Measurements from ENCODE around the gene CACNA1B.
"Not testable (repeated sequence)": the region's sequence is repeated elsewhere in the genome, so short reads cannot be mapped to it uniquely, and the experiment has no call there.

The CACNA1B gene

GRCh38 chr9:138155788-138156187 is 278.2 kb downstream of the CACNA1B start:
- not testable (repeated sequence) for H3K9ac ChIP-seq (ENCODE audit: low read length); H3K27ac ChIP-seq (ENCODE audit: low read depth, low read length); H3K4me1 ChIP-seq (ENCODE audit: insufficient read depth, low read length); H3K4me3 ChIP-seq (ENCODE audit: low read depth in 1 of 2, low read length in 2 of 2); H3K27me3 ChIP-seq (ENCODE audit: control insufficient read depth in 1 of 2, insufficient read depth in 2 of 2, low read length in 2 of 2); H3K36me3 ChIP-seq (ENCODE audit: insufficient read depth, low read length); H3K9me3 ChIP-seq (ENCODE audit: low read length)

GRCh38 chr9:138166793-138167192 is 289.2 kb downstream of the CACNA1B start:
- not testable (repeated sequence) for H3K36me3 ChIP-seq (ENCODE audit: insufficient read depth, low read length)

More at GRCh38 chr9:138166793-138167192, 289.2 kb downstream of the CACNA1B start:
- H3K9ac ChIP-seq (ENCODE audit: low read length); H3K4me3 ChIP-seq (ENCODE audit: low read depth in 1 of 2, low read length in 2 of 2); H3K27ac ChIP-seq (ENCODE audit: low read depth, low read length); H3K4me1 ChIP-seq (ENCODE audit: insufficient read depth, low read length); H3K27me3 ChIP-seq (ENCODE audit: control insufficient read depth in 1 of 2, insufficient read depth in 2 of 2, low read length in 2 of 2); H3K9me3 ChIP-seq (ENCODE audit: low read length): not testable (repeated sequence)
